GM13976 (cell line): ENCODE results near the gene MARK4.

Experiments used
- DNase-seq: peaks from one replicate; pipeline ENCODE4 v3.0.0; 2012; ENCODE audit warnings: low spot score
- in situ Hi-C: fragments of 300-500 bp; cut with MboI; formaldehyde crosslinking; loops from one replicate; pipeline ENCODE4 v1.12.0; 2022; ENCODE audit warnings: low sequenced_read_pairs, mixed read lengths, inconsistent platforms; ENCODE audit not compliant: unreplicated experiment
- TF ChIP-seq, protein P1 (sequence below): IDR thresholded peaks from 2 replicates; pipeline ENCODE4 v1.5.1; 2012; ENCODE audit warnings: borderline replicate concordance, mild to moderate bottlenecking; ENCODE audit not compliant: insufficient read depth; ENCODE audit errors: extremely low read depth, missing control alignments, control extremely low read depth

Gene MARK4

GRCh38 chr19:45215391-45216191, 35.5 kb upstream of the MARK4 start:
- in situ Hi-C loops, result no loop called here
- TF ChIP-seq, protein P1, sequence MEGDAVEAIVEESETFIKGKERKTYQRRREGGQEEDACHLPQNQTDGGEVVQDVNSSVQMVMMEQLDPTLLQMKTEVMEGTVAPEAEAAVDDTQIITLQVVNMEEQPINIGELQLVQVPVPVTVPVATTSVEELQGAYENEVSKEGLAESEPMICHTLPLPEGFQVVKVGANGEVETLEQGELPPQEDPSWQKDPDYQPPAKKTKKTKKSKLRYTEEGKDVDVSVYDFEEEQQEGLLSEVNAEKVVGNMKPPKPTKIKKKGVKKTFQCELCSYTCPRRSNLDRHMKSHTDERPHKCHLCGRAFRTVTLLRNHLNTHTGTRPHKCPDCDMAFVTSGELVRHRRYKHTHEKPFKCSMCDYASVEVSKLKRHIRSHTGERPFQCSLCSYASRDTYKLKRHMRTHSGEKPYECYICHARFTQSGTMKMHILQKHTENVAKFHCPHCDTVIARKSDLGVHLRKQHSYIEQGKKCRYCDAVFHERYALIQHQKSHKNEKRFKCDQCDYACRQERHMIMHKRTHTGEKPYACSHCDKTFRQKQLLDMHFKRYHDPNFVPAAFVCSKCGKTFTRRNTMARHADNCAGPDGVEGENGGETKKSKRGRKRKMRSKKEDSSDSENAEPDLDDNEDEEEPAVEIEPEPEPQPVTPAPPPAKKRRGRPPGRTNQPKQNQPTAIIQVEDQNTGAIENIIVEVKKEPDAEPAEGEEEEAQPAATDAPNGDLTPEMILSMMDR, result no peak
- DNase-seq, result peak; percentile 21

- no peak for DNase-seq
- in situ Hi-C loops, result no loop called here
- TF ChIP-seq, protein P1, result no peak
Measured at GRCh38 chr19:45216667-45217066, 34.4 kb upstream of the MARK4 start.

DNA sequence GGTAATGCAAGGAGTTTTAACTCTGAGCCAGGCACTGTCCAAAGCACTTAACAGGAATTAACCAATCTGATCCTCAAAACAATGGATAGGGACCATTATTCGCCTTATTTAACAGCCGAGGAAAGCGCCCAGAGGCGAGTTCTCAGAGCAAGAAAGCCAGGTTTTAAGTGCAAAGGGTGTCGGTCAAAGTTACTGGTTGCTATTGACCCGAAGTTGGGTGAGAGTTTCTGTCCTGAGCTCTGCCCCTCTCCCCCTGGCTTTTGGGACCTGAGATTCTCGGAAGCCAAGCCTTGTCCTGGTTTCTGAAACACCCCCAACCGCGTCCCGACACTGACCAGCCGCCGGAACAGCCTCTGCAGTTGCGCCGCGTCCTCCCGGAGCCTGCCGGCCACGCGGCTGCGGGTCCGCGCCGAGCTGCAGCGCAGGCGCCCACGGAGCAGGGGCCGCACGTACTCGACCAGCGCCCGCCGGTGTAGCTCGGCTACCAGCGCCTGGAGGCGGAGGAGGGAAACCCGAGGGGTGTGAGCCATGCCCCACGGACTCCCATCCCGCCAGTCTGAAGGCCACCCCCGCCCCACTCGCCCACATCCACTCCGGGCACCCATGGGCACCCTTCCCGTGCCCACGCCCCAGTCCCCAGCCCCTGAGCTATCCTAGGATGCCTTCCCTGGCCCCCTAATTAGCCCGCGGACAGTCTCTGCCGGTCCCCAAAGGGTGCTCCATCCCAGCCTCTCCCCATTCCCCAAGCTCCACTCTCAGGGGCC, 33.7 kb upstream of the MARK4 start:
- in situ Hi-C loops, result no loop called here
- TF ChIP-seq, protein P1, result no peak
- no peak for DNase-seq

DNA sequence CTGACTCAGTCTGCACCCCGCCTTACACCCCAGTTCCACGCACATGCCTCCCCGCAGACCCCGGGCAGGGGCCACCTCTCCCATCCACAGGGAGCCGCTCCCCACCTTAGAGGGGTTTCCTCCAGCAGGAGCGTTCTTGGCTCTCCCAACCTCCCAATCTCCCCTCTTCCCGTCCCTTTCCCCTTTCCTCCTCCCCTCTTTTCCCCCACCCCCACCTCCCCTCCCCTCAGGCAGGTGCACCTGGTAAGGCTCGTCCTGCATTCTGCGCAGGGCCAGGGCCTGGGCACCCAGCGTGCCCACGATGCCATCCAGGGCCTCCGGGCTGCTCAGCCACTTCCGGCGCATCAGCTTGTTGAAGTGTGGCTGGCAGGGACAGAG, 33.1 kb upstream of the MARK4 start:
- TF ChIP-seq, protein P1, result no peak
- DNase-seq, result peak; percentile 17
- in situ Hi-C loops, result no loop called here

DNA sequence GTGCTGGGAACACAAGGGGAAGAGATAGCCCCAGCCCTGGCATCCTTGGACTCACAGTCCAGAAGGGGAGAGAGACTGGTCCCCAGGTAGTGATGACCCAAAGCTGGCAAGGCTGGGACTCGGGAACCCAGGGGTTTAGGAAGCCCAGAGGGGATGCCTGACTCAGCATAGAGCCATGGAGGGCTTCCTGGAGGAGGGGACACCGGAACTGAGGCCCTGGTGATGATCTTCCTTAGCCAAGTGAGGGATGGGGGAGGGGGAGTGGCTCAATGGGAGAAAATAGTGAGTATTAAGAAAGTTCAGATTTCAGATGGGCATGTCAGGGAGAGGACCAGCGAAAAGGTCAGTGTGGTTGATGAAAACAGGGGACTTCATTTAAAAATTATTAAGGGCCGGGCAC, 32.6 kb upstream of the MARK4 start:
- DNase-seq, result peak; percentile 13
- in situ Hi-C loops, result no loop called here
- TF ChIP-seq, protein P1, result no peak

- peak; percentile 18 for DNase-seq
- TF ChIP-seq, protein P1, result no peak
- in situ Hi-C loops, result no loop called here
Measured at GRCh38 chr19:45218911-45219743, 31.9 kb upstream of the MARK4 start.
